GM18868 (cell line): ENCODE results near the gene KIAA1328.
"Not testable (repeated sequence)": the region's sequence is repeated elsewhere in the genome, so short reads cannot be mapped to it uniquely, and the experiment has no call there.

Source experiments
- ATAC-seq: cut with Tn5 transposase; IDR thresholded peaks from one replicate; pipeline ENCODE4 v1.9.1; 2021; ENCODE audit warnings: mild to moderate bottlenecking, moderate library complexity; ENCODE audit not compliant: unreplicated experiment

The KIAA1328 gene

GRCh38 chr18:37135177-37135576, 306.2 kb downstream of the KIAA1328 start:
- no peak for ATAC-seq

- no peak for ATAC-seq
These were observed 309.5 kb downstream of the KIAA1328 start for GRCh38 chr18:37138456-37138855.

- no peak for ATAC-seq
These were observed 310.9 kb downstream of the KIAA1328 start for GRCh38 chr18:37139876-37140275.

DNA sequence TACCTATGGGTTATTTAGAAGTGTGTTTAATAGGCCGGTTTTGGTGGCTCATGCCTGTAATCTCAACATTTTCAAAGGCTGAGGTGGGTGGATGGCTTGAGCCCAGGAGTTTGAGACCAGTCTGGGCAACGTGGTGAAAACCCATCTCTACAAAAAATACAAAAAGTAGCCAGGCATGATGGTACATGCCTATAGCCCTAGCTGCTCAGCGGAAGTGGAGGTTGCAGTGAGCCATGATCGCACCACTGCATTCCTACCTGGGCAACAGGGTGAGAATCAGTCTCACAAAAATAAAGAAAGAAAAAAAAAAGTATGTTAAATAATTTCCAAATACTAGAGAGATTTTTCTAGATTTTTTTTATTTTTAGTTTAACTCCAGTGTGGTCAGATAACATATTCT, 316.0 kb downstream of the KIAA1328 start:
- ATAC-seq = no peak

- no peak for ATAC-seq
These were observed 327.5 kb downstream of the KIAA1328 start for GRCh38 chr18:37156330-37156942.

DNA sequence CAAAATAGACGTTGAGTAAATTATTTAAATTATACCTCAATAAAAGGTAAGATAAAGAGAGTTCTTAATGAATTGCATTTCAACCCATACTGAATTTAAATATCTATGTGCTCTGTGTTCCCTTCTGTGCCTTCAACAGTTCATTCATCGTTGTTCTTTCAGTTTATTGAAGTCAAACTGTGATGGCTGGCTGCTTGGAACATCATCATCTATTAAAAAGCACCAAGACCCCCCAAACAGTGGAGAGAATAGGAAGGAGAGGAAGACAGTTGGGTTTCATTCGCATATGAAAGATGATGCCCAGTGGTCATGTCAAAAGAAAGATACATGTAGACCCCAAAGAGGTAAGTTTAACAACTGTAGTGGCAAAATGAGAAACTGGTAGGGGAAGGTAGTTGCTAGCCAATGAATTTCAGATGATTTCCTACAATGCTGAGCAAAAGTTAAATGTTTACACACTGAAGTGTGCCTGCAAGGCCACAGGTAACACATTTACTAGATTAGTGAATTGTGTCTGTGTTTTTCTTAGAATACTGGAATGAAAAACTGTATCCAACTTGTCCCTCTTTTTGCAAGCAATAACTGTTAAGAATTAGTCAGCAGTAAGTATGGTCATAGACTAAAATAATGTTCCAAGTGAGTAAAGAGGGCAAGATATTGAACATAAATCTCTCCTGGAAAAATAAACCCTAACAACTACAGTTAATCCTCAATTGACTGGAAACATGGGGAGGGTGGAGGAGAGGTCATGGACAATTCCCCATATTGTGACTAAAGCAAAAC, 331.3 kb downstream of the KIAA1328 start:
- ATAC-seq = no peak

GRCh38 chr18:37161491-37161890, 332.6 kb downstream of the KIAA1328 start:
- no peak for ATAC-seq

DNA sequence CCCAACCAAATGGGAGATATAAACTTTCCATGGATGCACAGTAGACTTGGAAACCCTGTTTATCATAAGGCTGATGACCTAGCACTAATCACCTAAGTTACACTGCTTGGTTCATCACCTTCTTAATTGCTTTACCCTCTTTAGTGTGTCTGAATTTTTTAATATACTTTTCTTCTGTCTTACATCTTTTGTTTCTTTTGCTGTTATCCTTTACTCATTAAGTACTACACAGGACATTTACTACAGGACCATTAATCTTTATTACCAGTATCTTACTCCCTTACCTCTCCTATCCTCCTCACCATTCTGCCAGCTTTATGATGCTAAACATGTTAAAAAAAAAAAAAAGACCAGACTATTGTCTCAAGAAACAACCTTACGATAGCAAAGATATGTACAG, 333.6 kb downstream of the KIAA1328 start:
- no peak for ATAC-seq

GRCh38 chr18:37163119-37163518, 334.2 kb downstream of the KIAA1328 start:
- no peak for ATAC-seq

GRCh38 chr18:37166491-37166890, 337.6 kb downstream of the KIAA1328 start:
- ATAC-seq = no peak

DNA sequence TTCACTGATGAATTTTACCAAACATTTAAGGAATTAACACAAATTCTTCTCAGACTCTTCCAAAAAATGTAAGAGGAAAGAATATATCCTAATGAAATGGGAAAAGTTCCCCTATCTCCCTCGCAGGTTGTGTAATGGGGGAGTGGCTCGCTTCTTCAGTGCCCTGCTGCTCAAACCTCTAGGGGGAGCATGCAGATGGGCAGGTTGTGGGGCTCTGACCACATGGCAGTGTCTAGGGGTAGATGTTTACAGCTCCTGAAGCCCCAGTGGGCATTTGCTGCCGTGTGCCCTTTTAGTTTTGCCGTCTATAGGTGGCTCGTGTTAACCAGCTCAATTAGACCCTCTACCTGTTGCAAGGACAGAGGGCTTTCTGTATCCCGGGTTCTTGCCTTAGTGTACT, 338.0 kb downstream of the KIAA1328 start:
- ATAC-seq = not testable (repeated sequence)

- ATAC-seq = no peak
These were observed 342.1 kb downstream of the KIAA1328 start for GRCh38 chr18:37170984-37171383.

GRCh38 chr18:37173384-37173783, 344.5 kb downstream of the KIAA1328 start:
- ATAC-seq = no peak

DNA sequence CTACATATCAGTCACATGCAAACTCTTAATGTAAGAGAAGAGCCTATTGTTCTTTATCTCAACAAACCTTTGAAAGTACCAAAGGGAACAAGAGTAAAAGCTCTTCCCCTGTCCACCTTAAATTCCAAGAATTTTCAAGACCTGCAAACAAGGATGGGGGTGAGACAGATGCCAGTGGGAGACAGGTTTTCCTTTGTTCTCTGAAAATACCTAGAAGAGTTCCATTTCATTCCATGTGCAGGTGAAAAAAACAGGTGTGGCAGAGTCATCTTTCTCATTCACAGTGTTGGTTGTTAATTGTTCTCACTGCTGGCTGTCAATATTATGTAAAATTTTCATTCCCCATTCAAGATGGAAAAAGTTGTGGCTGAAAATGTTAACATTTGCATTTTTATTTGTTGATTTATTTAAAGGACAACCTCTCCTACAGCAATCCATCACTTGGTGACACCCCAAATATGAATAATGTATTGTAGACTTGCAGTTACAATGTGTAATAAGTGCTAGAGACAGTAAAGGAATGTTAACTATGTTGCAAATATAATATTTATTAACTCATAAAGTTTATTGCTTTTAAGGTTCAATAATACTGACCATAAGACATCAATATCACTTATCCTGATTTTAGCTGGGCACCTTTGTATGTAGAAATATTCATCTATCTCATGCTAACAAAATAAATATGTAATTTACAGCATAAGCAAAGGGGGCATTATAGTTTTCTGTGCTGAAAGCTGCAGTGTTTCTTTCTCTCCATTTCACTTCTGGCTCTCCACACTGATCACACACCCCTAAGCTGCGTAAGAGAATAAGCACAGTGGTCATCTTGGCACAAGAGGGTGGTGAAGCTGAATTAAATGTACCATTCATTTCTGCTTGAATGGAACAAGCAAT, 347.0 kb downstream of the KIAA1328 start:
- ATAC-seq = no peak

DNA sequence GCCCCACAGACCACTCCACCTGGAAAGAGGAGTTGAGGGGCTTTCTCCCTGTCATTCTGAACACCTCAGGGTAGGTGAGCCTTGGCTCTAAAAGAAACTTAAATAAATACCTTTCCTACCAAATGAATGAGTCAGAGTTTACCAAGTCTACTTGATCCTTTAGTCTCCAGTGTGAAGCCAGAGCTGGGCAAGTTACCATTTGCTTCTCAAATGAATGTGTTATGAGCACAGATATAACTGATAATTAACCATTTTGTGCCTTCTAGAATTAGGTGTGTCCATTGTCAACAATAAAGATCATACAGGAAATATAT, 347.7 kb downstream of the KIAA1328 start:
- no peak for ATAC-seq

GRCh38 chr18:37179384-37179783, 350.5 kb downstream of the KIAA1328 start:
- ATAC-seq = no peak

DNA sequence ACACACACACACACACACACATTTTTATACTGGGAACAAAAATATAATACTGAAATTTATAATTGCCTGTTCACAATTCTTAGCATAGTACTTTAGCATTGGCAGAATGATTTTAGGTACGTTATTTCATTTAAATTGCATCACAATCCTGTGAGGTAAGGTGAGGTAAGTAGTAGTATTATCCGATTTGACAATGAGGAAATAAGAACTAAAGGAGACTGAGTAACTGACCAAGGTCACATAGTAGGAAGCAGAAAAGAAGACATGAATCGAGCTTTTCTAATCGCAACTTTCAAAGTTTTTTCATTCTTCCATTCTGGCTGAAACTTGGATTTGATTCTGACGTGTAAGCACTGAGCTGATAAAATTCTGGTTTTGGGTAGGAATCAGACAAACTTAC, 351.2 kb downstream of the KIAA1328 start:
- no peak for ATAC-seq

DNA sequence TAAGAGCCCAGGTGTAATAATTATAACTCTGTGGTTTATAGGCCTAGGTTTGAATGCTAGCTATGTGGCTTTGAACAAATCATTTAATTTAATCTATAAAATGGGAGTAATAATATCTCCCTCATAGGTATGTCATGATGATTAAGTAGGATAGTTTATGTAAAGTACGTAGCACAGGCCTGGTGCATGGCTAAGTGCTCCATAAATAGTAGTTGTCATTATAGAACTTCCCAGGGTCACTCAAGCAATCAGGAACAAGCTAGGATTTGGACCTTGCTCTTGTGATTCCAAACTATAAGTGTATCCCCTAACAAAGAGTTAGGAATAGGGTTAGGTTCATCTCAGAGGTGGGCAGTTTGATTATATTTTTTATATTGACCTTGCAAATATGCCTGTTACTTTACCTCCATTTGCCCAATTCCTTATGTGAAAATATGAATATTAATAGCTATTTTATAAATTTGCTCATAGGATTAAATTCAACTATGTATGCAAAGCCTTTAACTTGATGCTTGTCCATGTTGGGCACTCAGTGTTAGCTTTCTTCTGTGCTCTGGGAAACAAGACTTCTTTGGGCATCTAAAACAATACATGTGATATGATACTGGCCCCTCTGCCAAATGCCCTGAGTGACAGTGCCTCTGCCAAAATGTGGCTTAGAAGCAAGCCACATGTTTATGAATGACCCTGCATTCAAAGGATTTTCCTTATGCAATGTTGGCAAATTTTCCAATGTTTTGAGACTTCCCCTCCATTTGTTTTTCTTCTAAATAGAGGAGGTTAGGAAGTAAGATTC, 353.6 kb downstream of the KIAA1328 start:
- ATAC-seq = no peak

- no peak for ATAC-seq
These were observed 355.4 kb downstream of the KIAA1328 start for GRCh38 chr18:37184209-37184868.

DNA sequence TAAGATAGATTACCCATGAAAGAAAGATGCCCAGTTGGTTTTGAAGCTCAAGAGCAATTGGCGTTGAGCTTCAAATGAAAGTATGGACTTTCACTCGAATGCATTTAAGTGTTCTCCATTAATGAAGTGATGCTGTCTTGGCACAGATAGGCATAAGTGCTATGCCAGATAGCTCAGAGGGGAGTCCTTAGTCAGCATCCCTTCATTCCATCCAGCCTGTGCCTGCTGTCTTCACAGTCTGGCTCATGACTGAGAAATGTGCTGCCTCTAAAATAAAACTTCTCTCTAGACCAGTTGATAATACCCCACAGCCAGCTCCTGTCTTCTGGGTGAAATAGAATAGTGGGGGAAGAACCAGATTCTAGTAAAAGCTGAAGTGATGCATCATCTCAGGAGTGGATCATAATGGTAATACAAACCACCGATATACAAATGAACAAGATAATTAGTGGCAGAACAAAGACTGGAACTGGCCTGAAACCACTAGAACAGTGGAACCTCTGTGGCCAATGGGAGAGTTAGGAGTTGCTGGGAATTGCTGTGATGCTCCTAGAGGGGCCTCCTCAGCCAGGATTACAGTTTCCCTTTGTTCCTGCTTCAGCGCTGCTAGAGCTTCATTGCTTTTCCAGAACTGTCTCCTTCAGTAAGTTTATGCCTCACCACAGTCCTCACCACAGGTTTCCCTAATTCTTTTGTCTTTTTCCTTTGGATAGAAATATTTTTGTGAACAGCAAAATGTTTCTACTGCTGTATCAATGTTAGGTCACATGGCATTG, 359.3 kb downstream of the KIAA1328 start:
- ATAC-seq = no peak
